Hematopoietic multipotent progenitor cell treated with erythropoietin and hydrocortisone succinate and interleukin-3 and kit ligand, for 15 days (in vitro differentiated cells): Measurements from ENCODE around the gene DPYD.
"Not testable (repeated sequence)": the region's sequence is repeated elsewhere in the genome, so short reads cannot be mapped to it uniquely, and the experiment has no call there.

ENCODE experiments used
- DNase-seq: peaks from one replicate; pipeline ENCODE4 v3.0.0-alpha.2; 2015; ENCODE audit warnings: low spot score

Gene DPYD

GRCh38 chr1:97364086-97364485 is 556.7 kb downstream of the DPYD start:
- DNase-seq: no peak

- no peak for DNase-seq
Observed at GRCh38 chr1:97356309-97356708, 564.5 kb downstream of the DPYD start.

GRCh38 chr1:97352936-97353382 is 567.9 kb downstream of the DPYD start:
- DNase-seq: no peak

GRCh38 chr1:97351846-97352245 is 569.0 kb downstream of the DPYD start:
- DNase-seq: no peak

- no peak for DNase-seq
Observed at GRCh38 chr1:97350662-97351061, 570.2 kb downstream of the DPYD start.

GRCh38 chr1:97350241-97350640 is 570.6 kb downstream of the DPYD start:
- no peak for DNase-seq

- DNase-seq: not testable (repeated sequence)
Observed at GRCh38 chr1:97349794-97350193, 571.0 kb downstream of the DPYD start.

GRCh38 chr1:97348599-97349265 is 572.1 kb downstream of the DPYD start:
- DNase-seq: no peak

GRCh38 chr1:97340951-97341350 is 579.9 kb downstream of the DPYD start:
- DNase-seq: no peak

GRCh38 chr1:97338347-97338746 is 582.5 kb downstream of the DPYD start:
- DNase-seq: no peak

GRCh38 chr1:97337250-97338030 is 583.4 kb downstream of the DPYD start:
- no peak for DNase-seq

- DNase-seq: no peak
Observed at GRCh38 chr1:97334454-97334853, 586.4 kb downstream of the DPYD start.

GRCh38 chr1:97332716-97333115 is 588.1 kb downstream of the DPYD start:
- no peak for DNase-seq

- DNase-seq: no peak
Observed at GRCh38 chr1:97331165-97331564, 589.7 kb downstream of the DPYD start.

GRCh38 chr1:97314685-97315084 is 606.1 kb downstream of the DPYD start:
- no peak for DNase-seq

GRCh38 chr1:97308131-97308530 is 612.7 kb downstream of the DPYD start:
- DNase-seq: no peak

GRCh38 chr1:97307568-97307967 is 613.3 kb downstream of the DPYD start:
- no peak for DNase-seq

GRCh38 chr1:97307151-97307550 is 613.7 kb downstream of the DPYD start:
- no peak for DNase-seq

- DNase-seq: no peak
Observed at GRCh38 chr1:97306504-97306903, 614.3 kb downstream of the DPYD start.

GRCh38 chr1:97304366-97304765 is 616.5 kb downstream of the DPYD start:
- no peak for DNase-seq

GRCh38 chr1:97298966-97299365 is 621.9 kb downstream of the DPYD start:
- no peak for DNase-seq

GRCh38 chr1:97297611-97298010 is 623.2 kb downstream of the DPYD start:
- DNase-seq: no peak

GRCh38 chr1:97281962-97282361 is 638.9 kb downstream of the DPYD start:
- no peak for DNase-seq
